Measurements from ENCODE around the gene SCAMP3. TPM values are rescaled to one million over a fixed set of nuclear protein-coding genes. Genes with fewer than 3 reads are reported as not detected.

SCAMP3 gene
- total and polyA plus RNA-seq, 2 donors (not counting 3 experiments of a cell fraction or from before 2014, with no cell fraction given) = 80.1 to 306 TPM

- Histone ChIP-seq H4K20me1 (replicated peaks; ENCODE audit: control insufficient read depth, extremely low read depth, insufficient read depth, low read length) (no peaks in the 10 kb centered on the region), H3K9me3 (replicated peaks; ENCODE audit: control insufficient read depth, insufficient read depth, low read length) (no peaks in the 10 kb centered on the region), H3K27ac (ENCODE audit: insufficient read depth, low read depth, low read length) (no peak overlapping the region), H3K9me1 (replicated peaks; ENCODE audit: control insufficient read depth, extremely low read depth, insufficient read depth, low read length) (no peaks in the 10 kb centered on the region), H3K4me3 (replicated peaks in 1 of 3; ENCODE audit: insufficient read depth in 1 of 3, low read depth in 1 of 3, low read length in 3 of 3) (no peak overlapping the region), H3K36me3 (ENCODE audit: control insufficient read depth in 2 of 2, extremely low read depth in 1 of 2, insufficient read depth in 2 of 2, low read length in 2 of 2) (no peaks in the 10 kb centered on the region), H3K27me3 (ENCODE audit: control insufficient read depth in 2 of 2, insufficient read depth in 2 of 2, low read length in 2 of 2) (peaks cover 0 to 1% of the 10 kb centered on the region in 2 experiments), H3K4me2 (ENCODE audit: insufficient read depth, low read length) (no peak overlapping the region), H3K79me2 (ENCODE audit: control insufficient read depth, insufficient read depth, low read length) (no peaks in the 10 kb centered on the region), H2AFZ (ENCODE audit: low read depth, low read length) (no peak overlapping the region), H3K9ac (replicated peaks; ENCODE audit: extremely low read depth, insufficient read depth, low read length) (no peak overlapping the region), H3K4me1 (ENCODE audit: control insufficient read depth, extremely low read depth, insufficient read depth, low read length) (no peaks in the 10 kb centered on the region)
- ChIA-PET POLR2A (no interaction called here), CTCF (interaction anchor here (1.1 to 1.2 kb wide), 3 partner anchors 9 to 35 kb away, joined by 3 read pairs; no protein-coding TSS in a partner anchor)
- TF ChIP-seq EZH2 (IDR thresholded peaks at IDR 0.05; ENCODE audit: borderline replicate concordance, low read depth, low read length, severe bottlenecking) (no peak), POLR2AphosphoS5 (IDR thresholded peaks at IDR 0.05; ENCODE audit: insufficient read depth, low read depth, low read length) (no peak), JUN (IDR thresholded peaks at IDR 0.05; ENCODE audit: borderline replicate concordance, insufficient read depth, insufficient read length, low read depth) (no peak), MYC (IDR thresholded peaks at IDR 0.05; ENCODE audit: low read depth, low read length) (no peak), FOS (IDR thresholded peaks at IDR 0.05; ENCODE audit: borderline replicate concordance, insufficient read depth, low read length) (no peak), GATA2 (IDR thresholded peaks at IDR 0.05; ENCODE audit: insufficient read depth, insufficient read length, low read depth, low read length) (no peak), POLR2A (IDR thresholded peaks at IDR 0.05; ENCODE audit: low read depth, low read length) (no peak)
- TF ChIP-seq, protein P1, sequence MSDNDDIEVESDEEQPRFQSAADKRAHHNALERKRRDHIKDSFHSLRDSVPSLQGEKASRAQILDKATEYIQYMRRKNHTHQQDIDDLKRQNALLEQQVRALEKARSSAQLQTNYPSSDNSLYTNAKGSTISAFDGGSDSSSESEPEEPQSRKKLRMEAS (IDR thresholded peaks at IDR 0.05; ENCODE audit: insufficient read depth, insufficient read length) = no peak
- TF ChIP-seq, protein P2, sequence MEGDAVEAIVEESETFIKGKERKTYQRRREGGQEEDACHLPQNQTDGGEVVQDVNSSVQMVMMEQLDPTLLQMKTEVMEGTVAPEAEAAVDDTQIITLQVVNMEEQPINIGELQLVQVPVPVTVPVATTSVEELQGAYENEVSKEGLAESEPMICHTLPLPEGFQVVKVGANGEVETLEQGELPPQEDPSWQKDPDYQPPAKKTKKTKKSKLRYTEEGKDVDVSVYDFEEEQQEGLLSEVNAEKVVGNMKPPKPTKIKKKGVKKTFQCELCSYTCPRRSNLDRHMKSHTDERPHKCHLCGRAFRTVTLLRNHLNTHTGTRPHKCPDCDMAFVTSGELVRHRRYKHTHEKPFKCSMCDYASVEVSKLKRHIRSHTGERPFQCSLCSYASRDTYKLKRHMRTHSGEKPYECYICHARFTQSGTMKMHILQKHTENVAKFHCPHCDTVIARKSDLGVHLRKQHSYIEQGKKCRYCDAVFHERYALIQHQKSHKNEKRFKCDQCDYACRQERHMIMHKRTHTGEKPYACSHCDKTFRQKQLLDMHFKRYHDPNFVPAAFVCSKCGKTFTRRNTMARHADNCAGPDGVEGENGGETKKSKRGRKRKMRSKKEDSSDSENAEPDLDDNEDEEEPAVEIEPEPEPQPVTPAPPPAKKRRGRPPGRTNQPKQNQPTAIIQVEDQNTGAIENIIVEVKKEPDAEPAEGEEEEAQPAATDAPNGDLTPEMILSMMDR (IDR thresholded peaks at IDR 0.05; ENCODE audit: extremely low read depth in 1 of 2, insufficient read depth in 1 of 2, low read depth in 1 of 2, low read length in 2 of 2) = no peak
- DNase-seq (ENCODE audit: low read depth, low spot score) = no peak
- no peak for FAIRE-seq
- intact Hi-C loops (cut with micrococcal nuclease) = no loop called here
- dilution Hi-C loops (cut with MboI; ENCODE audit: extremely low pct_ligation_motif_present, low sequenced_read_pairs) = no loop called here
- BruUV-seq (replicated peaks) = no TSS peak
Observed at GRCh38 chr1:155286544-155286943, 24.4 kb upstream of the SCAMP3 start.

All from endothelial cell of umbilical vein (primary cell).